NCI-H524 (cell line): Measurements from ENCODE around the gene FYB2.
A peak's percentile ranks its signal among the peaks of the same experiment; 100 is the strongest.

Source experiments
- DNase-seq, 2 experiments: peaks; one replicate each; lab custom pipeline; 2025; lab: John Stamatoyannopoulos, UW

Gene FYB2

DNA sequence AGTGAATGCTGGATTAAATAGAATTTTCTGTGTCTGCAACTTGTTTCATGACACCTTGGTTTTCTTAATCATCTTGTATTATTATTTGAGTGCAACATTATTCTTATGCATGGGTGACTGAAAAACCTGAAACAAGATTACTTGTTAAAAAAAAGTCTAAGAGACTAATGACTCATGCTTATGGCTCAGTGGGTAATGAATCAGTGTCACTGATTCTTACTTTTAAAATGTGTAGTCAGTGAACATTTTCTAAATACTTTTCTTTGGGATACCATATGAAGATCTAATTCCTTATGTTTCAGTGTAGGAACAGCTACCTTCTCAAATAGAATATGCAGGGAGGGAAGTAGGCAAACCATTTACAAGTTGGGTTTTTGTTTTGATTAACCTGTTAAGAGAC is 108.6 kb downstream of the FYB2 start:
- no peak for DNase-seq

GRCh38 chr1:56709995-56710394 is 109.2 kb downstream of the FYB2 start:
- DNase-seq, result no peak

DNA sequence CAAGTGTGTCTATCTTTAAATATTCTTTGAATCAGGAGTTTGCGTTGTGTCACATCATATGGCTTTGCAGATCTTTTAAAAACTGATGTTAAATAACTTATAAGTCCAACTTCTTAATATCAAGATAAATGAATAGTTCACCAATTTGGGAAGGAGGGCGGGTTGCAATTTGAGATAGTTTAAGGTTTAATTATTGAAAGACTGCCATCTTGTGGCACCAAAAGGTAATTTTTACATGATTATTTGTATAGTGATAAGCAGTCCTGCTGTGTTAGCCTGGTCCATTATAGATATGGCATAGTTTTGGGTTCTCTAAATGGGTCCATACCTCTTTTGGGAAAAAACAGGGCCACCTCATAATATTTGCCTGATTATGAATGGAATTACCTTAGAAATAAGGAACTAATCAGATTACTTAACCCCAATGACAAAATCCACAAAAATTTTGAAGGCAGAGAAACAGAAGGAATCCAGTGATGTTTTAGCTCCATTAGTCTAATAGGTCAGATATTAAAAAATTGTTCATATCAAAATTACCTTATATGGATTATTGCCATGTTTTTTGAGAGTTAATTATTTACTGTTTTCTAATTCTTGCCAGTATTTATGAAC is 109.8 kb downstream of the FYB2 start:
- peak; percentile 9 to 62 for DNase-seq

DNA sequence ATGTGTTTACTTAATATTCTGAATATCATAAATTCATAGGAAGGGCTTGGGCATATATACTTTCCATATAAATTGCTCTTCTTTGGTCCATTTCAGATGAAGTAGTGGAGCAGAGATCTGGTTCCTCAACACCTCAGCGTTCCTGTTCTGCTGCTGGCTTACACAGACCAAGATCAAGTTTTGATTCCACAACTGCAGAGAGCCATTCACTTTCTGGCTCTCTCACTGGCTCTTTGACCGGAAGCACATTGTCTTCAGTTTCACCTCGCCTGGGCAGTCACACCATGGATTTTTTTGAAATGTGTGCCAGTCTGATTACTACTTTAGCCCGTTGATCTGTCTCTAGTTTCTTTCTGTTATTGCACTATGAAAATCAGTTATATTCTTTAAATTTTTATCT is 111.8 kb downstream of the FYB2 start:
- no peak for DNase-seq

DNA sequence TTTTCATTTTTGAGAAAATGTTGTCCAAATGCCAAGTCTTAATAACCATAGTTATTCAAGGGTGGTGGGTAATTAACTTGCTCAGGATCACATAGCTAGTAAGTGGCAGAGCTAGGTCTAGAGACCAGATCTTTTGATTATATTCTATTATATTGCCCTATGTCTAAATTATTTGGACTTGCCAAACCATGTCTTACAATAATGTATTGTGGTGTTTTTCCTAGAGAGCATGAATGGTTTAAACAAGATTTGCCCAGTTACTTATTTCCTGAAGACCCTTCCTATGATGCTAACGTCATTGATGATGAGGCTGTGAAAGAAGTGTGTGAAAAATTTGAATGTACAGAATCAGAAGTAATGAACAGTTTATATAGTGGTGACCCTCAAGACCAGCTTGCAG is 115.5 kb downstream of the FYB2 start:
- DNase-seq, result no peak

DNA sequence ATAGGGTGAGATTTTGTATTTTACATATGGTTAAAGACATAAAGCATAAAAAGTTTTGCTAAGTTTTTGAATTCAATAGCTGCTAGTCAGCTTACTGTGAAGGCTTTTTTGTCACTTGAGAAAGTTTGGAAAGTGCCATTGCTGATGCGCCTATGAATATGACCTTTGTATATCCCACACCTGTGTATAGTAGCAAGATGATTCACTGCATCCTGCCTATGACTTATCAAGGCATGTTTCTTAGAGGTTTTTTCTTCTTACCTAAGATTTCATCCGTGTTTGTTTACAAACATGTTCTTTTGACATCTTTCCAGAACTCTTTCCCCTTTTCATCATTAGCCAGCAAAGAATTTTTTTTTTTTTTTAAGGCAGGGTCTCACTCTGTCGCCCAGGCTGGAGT is 122.5 kb downstream of the FYB2 start:
- no peak for DNase-seq

DNA sequence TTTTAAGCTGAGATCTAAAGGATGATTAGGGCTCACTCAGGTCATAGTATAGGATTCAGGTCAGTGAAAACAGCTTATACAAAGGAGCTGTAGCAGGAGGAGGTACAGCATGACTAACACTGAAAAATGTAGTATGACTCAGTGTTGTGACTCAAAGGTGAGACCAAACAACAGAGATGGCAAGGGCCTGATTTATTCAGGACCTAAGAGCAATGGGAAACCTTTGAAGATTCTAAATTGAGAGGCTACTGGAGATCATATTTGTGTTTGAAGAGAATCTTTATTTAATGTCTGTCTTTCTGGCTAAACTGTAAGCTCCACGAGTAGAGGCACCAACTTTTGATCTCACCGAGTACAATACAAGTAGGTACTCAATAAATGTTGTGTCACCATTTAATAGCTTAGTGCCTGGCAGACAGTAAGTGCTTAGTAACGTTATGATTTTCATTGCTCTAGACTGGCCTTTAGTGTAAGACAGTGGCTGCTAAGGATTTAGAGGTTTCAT is 130.6 kb downstream of the FYB2 start:
- DNase-seq, result no peak

- no peak for DNase-seq
Measured at GRCh38 chr1:56686169-56686568, 133.0 kb downstream of the FYB2 start.

DNA sequence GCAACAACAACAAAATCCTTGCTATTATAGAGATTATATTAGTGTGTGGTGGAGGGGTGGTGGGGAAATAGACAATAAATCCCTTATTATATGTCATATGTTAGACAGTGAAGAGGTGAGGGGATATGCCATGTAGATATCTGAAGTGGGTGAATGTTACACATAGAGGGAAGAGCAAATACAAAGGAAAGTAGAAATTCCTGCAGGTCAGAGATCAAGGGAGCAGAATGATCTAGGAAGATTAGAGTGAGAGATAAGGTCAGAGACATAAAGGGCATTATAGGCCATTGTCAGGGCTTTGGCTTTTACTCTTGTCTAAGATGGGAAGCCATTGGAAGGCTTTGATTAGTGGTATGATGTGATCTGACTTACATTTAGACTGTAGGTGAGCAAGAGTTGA is 135.6 kb downstream of the FYB2 start:
- DNase-seq, result no peak

- no peak for DNase-seq
Measured at GRCh38 chr1:56676571-56677035, 142.6 kb downstream of the FYB2 start.

DNA sequence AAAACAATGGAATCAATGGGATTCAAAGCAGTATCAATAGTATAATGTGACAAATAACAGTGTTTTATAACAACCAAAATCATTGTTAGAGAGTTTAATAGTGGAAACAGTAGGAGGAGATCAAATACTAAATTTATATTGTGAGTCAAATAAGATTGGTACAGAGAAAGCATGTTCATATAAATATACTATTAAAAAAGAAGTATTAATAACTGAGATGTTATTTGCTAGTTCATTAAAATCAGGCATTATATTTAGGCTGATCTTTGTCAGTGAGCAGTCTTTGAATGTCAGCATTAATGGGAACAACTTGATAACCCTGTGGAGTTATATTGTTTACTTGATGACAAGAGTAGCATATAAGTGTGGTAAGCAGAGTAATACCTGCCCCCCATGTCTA is 143.4 kb downstream of the FYB2 start:
- no peak for DNase-seq

DNA sequence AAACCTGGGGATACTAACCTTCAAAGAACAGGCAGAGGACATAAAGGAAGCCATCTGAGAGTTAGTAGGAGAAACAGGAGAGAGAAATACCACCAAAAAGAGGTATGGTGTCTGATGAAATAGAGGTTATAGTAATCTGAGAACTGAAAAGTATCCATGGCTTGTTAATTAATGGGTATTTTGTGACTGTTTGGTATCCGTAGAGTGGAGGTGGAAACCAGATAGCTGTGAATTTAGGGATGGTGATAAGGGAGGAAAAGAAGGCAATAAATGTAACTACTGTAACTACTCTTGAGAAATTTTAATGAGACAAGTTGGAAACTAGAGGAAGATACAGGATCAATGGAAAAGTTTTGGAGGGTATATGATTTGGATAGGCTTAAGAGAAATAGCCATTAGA is 146.6 kb downstream of the FYB2 start:
- DNase-seq, result no peak

- DNase-seq, result no peak
Measured at GRCh38 chr1:56671542-56671941, 147.7 kb downstream of the FYB2 start.

DNA sequence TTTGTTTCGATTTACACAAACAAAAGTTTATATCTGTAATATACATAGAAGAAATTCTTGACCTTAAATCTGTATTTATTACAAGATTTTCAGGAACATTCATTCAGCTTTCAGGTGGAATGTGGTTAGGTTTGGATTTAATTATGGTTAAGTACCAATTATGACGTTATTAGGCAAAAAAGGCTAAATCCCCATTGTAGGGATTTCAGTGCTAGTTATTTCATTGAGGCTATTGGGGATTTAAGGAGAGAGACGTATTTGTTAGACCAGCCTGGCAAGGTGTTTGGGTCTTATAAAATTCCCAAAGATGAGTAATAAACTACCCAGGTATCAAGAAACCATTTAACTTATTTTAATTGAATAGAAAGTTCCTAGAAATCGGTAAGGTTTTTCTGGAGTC is 148.1 kb downstream of the FYB2 start:
- DNase-seq, result no peak

DNA sequence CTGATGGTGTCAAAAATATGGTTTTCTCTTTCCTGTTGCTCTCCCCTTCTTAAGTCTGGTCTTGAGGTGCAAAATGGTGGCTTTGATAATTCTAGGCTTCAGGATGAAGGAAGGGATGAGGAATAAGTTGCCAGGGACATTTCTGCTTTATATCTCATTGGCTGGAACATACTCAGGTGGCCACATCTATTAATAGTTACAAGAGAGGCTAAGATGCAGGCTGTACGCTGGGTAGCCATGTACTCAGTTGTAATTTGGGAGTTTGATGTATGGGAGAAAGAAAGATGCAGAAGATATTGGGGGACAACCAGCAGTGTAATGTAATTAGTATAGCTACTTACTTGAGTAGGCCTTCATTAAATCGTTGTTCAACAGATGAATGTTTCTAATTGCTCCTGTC is 148.9 kb downstream of the FYB2 start:
- no peak for DNase-seq
